Measurements from ENCODE around the gene SLC12A4. TPM values are rescaled to one million over a fixed set of nuclear protein-coding genes. Genes with fewer than 3 reads are reported as not detected.
"Not testable (repeated sequence)": the region's sequence is repeated elsewhere in the genome, so short reads cannot be mapped to it uniquely, and the experiment has no call there.

SLC12A4 gene
- total RNA-seq, 4 donors from 2014 or later = 31.2 to 165 (median 72.2) TPM

GRCh38 chr16:67975321-67976105, 7.1 kb upstream of the SLC12A4 start:
- Histone ChIP-seq H3K36me3 (no peaks in the 10 kb centered on the region), H3K27me3 (peaks cover 6% of the 10 kb centered on the region), H3K27ac (no peak overlapping the region), H3K4me1 (no peaks in the 10 kb centered on the region), H3K4me3 (no peak overlapping the region), H3K9me3 (no peaks in the 10 kb centered on the region)
- WGBS = 76% methylated on average over 12 of the region's 14 CpGs
- no peak for DNase-seq (ENCODE audit: low spot score in 2 of 2)
- TF ChIP-seq EP300 (IDR thresholded peaks at IDR 0.05) (no peak), POLR2A (IDR thresholded peaks at IDR 0.05) (no peak), CTCF (IDR thresholded peaks at IDR 0.05) (no peak), POLR2AphosphoS5 (IDR thresholded peaks at IDR 0.05) (no peak)

GRCh38 chr16:67972285-67972684, 3.8 kb upstream of the SLC12A4 start:
- not testable (repeated sequence) for H3K9me3 ChIP-seq; H3K4me3 ChIP-seq; H3K27ac ChIP-seq; H3K27me3 ChIP-seq; H3K36me3 ChIP-seq; DNase-seq (ENCODE audit: low spot score in 2 of 2)
- 92% methylated on average over 7 of the region's 7 CpGs for WGBS
- peaks cover 13% of the 10 kb centered on the region for H3K4me1 ChIP-seq

- H3K4me1 ChIP-seq = peaks cover 25% of the 10 kb centered on the region
- TF ChIP-seq POLR2A (IDR thresholded peaks at IDR 0.05) = no peak
- TF ChIP-seq CTCF (IDR thresholded peaks at IDR 0.05) = no peak
- TF ChIP-seq EP300 (IDR thresholded peaks at IDR 0.05) = no peak
- TF ChIP-seq POLR2AphosphoS5 (IDR thresholded peaks at IDR 0.05) = no peak
- no peak overlapping the region for H3K4me3 ChIP-seq
- WGBS = 92% methylated on average over 9 of the region's 9 CpGs
- no peaks in the 10 kb centered on the region for H3K36me3 ChIP-seq
- H3K27me3 ChIP-seq = no peaks in the 10 kb centered on the region
- no peak overlapping the region for H3K27ac ChIP-seq
- H3K9me3 ChIP-seq = no peaks in the 10 kb centered on the region
- DNase-seq (ENCODE audit: low spot score in 2 of 2) = no peak
Observed at GRCh38 chr16:67971111-67971510, 2.7 kb upstream of the SLC12A4 start.

- peak in 1 of 2 donors; percentile 64 for DNase-seq (ENCODE audit: low spot score in 2 of 2)
- Histone ChIP-seq H3K9me3 (no peaks in the 10 kb centered on the region), H3K27me3 (no peaks in the 10 kb centered on the region), H3K4me1 (peaks cover 38% of the 10 kb centered on the region), H3K27ac (peak overlapping the region; percentile 95), H3K4me3 (peak overlapping the region; percentile 74), H3K36me3 (no peaks in the 10 kb centered on the region)
- 45% methylated on average over 37 of the region's 40 CpGs for WGBS
- TF ChIP-seq CTCF (IDR thresholded peaks at IDR 0.05) (no peak), POLR2AphosphoS5 (IDR thresholded peaks at IDR 0.05) (no peak), EP300 (IDR thresholded peaks at IDR 0.05) (no peak), POLR2A (IDR thresholded peaks at IDR 0.05) (no peak)
Observed at GRCh38 chr16:67969254-67970039, 1.0 kb upstream of the SLC12A4 start.

GRCh38 chr16:67967958-67968399, 458 bp downstream of the SLC12A4 start:
- DNase-seq (ENCODE audit: low spot score in 2 of 2) = peak in 1 of 2 donors; percentile 71
- Histone ChIP-seq H3K27me3 (no peaks in the 10 kb centered on the region), H3K27ac (peak overlapping the region; percentile 95), H3K9me3 (no peaks in the 10 kb centered on the region), H3K36me3 (no peaks in the 10 kb centered on the region), H3K4me1 (peaks cover 51% of the 10 kb centered on the region), H3K4me3 (peak overlapping the region; percentile 74)
- no peak for TF ChIP-seq CTCF (IDR thresholded peaks at IDR 0.05)
- no peak for TF ChIP-seq EP300 (IDR thresholded peaks at IDR 0.05)
- TF ChIP-seq POLR2AphosphoS5 (IDR thresholded peaks at IDR 0.05) = no peak
- TF ChIP-seq POLR2A (IDR thresholded peaks at IDR 0.05) = no peak
- 3% methylated on average over 10 of the region's 45 CpGs for WGBS

All from suprapubic skin (tissue), 4 donors.